ENCODE data around the gene NCKAP5. TPM values are rescaled to one million over a fixed set of nuclear protein-coding genes. Genes with fewer than 3 reads are reported as not detected.

The NCKAP5 gene
- total RNA-seq, 1 donor from 2014 or later, result not detected

GRCh38 chr2:132969371-132969985 is 598.8 kb downstream of the NCKAP5 start:
- intact Hi-C loops (cut with micrococcal nuclease), result no loop called here

DNA sequence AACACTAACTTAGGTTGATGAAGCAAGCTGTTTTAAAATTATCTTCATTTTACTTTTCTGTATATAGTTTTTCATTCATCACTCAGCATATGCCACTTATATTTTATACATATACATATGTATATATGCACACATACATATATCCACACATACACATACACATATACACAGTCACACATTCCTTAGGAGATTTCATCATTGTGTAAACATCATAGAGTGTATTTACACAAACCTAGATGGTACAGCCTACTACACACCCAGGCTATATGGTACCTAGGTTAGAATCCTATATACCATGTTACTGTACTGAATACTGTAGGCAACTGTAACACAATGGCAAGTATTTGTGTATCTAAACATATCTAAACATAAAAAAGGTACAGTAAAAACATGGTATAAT is 602.8 kb downstream of the NCKAP5 start:
- intact Hi-C loops (cut with micrococcal nuclease), result no loop called here

DNA sequence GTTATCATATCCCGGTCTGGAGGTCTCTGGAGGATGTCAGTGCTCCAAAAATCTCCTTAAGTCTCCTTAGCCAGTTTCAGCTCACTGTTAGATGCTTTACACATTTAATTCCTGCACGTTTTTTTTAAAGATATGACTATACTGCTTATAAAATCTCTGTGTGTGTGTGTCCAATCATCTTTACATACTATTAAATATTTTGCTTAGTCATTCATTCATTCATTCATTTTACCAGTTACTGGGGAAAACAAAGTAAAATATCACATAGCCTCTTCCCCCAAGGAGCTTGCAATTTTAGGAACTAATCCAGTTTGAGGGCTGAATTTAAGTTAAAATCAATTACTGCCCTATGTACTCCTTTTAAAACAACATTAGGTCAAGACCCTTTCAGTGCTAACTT is 605.1 kb downstream of the NCKAP5 start:
- intact Hi-C loops (cut with micrococcal nuclease), result no loop called here

GRCh38 chr2:132958887-132959286 is 609.4 kb downstream of the NCKAP5 start:
- intact Hi-C loops (cut with micrococcal nuclease), result no loop called here

- intact Hi-C loops (cut with micrococcal nuclease), result no loop called here
Observed at GRCh38 chr2:132955871-132956615, 612.2 kb downstream of the NCKAP5 start.

- intact Hi-C loops (cut with micrococcal nuclease), result no loop called here
Observed at GRCh38 chr2:132953771-132954170, 614.5 kb downstream of the NCKAP5 start.

- intact Hi-C loops (cut with micrococcal nuclease), result no loop called here
Observed at GRCh38 chr2:132951008-132951714, 617.1 kb downstream of the NCKAP5 start.

GRCh38 chr2:132949108-132949507 is 619.2 kb downstream of the NCKAP5 start:
- intact Hi-C loops (cut with micrococcal nuclease), result no loop called here

- intact Hi-C loops (cut with micrococcal nuclease), result no loop called here
Observed at GRCh38 chr2:132948211-132948610, 620.1 kb downstream of the NCKAP5 start.

- intact Hi-C loops (cut with micrococcal nuclease), result no loop called here
Observed at GRCh38 chr2:132943829-132944228, 624.4 kb downstream of the NCKAP5 start.

DNA sequence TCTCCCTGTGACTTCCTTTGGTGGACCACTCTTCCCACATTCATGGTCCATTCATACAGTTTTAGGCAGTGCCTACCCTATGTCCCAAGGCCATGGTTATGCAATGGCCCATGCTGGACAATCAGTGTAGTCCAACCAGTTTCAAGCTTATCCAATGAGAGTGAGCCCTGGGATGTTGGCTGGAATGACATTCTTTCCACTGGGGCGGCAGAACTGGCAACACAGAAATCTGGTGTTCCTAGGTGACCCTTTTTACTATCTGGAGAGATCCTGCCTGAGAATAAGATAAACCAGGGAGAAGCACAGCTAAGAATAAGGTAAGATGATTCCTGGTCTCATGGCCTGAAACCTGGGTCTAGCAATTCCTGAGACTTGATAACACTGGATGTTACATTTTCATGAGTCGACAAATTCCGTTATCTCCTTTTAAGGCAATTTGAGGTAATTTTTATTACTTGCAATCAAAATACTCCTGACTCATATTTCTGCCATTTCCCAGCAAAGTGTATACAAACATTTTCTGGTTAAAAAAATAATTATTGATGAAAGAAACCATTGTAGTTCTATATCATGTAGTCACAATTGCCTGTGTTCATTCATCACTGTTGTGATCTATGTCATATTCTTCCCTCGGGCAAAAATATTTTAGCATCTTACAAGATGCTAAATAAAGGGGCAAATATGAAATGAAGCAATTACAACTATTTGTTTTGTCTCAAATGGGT is 626.8 kb downstream of the NCKAP5 start:
- intact Hi-C loops (cut with micrococcal nuclease), result no loop called here

DNA sequence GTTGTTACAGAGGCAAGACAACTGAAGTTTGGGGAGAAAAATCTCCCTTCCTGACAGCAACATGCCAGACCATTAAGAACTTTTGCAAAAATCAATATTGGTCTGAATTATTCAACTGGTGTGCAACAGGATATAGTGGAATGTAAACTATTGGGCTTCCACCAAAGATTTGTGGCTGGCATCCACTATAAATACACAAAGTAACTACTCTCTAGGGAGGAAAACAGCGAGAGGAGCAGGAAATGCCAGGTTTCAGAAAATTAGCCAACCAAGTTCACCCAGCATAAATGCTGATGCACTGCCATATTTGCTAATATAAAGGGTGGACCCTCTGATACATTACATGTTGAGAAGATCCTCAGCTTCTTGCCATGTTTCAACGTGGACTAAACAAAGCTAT is 630.6 kb downstream of the NCKAP5 start:
- intact Hi-C loops (cut with micrococcal nuclease), result no loop called here

DNA sequence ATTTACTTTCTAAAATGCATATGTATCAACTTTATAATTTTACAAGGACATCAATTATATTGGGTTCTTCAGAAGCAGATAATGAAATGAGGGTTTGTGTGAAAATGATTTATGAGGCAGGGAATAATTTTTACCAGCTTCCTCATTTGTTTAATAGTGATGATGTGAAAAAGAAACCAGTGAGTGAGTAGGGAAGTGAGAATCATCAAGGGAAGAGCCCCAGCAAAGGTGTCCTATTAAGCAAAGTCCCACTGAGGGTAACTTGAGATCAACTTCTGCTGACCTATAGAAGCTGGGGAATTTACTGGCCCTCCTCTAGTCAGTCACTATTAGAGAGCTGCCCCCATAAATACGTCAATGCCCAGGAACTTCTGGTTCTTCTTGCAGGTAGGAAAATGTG is 631.5 kb downstream of the NCKAP5 start:
- intact Hi-C loops (cut with micrococcal nuclease), result no loop called here

GRCh38 chr2:132936261-132936660 is 632.0 kb downstream of the NCKAP5 start:
- intact Hi-C loops (cut with micrococcal nuclease), result no loop called here

DNA sequence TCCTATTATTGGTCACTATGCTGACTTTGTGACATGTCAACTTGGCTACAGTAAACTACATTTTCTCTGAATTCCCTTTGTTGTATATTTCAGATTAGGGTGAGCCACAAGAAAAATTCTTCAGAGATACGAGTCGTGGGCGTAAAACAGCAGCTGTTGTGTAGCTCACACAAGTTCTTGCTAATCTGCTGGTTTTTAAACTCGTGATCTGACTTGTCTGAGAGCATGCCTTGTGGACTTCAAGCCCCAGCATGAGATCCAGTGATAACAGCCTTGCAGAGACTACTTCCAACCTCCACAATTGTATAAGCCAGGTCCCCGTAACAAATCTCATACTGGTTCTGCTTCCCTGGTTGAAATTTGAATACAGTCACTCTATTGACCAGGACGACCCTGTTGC is 638.5 kb downstream of the NCKAP5 start:
- intact Hi-C loops (cut with micrococcal nuclease), result no loop called here

DNA sequence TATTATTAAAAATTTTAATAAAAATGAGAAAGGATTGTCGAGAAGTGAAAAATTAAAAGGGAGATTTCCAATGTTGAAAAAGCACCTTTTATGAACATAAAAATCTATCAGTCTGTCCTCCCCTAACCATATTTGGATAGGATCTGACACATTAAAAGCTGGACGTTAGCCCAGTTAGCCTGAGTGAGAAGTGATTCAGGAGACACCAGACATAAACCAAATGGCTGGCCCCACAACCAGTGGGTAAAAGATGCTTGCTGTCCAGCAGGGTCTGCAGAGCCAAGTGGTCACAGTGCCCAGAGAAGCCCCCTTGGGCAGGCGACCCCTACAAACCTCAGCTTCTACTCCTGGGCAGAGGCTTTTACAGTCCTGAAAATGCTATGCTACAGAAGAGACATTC is 644.5 kb downstream of the NCKAP5 start:
- intact Hi-C loops (cut with micrococcal nuclease), result no loop called here

DNA sequence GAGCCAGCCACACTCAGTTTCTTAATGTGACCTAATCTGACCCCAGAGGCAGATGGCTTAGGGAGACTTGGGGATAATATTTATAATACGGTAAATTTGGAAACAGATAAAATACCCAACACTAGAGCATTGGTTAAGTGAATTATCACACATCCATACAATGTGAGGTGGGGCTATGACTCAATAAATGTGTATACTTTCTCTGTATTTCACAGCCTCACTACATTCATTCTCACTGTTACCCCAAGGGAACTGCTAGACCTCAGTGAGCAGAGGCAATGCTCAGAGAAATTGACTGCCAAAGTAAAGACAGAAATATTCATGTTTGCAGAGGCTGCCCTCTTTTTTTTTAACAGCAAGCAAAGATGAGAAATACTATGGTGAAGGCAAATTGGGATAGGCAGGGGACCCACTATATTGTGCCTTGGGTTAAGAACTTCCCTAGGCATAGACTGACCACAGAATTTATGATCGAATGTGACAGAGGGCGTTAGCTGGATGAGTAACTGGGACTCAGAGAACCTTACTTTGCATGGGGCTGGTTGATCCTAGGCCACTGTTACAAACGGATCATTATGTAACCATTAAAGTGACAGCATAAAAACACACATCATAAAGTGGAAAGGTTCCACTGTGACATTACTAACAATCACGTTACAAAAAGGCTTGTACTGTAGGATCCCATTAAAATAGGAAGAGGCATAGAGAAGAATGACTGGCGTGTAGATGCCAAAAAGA is 652.3 kb downstream of the NCKAP5 start:
- intact Hi-C loops (cut with micrococcal nuclease), result no loop called here

DNA sequence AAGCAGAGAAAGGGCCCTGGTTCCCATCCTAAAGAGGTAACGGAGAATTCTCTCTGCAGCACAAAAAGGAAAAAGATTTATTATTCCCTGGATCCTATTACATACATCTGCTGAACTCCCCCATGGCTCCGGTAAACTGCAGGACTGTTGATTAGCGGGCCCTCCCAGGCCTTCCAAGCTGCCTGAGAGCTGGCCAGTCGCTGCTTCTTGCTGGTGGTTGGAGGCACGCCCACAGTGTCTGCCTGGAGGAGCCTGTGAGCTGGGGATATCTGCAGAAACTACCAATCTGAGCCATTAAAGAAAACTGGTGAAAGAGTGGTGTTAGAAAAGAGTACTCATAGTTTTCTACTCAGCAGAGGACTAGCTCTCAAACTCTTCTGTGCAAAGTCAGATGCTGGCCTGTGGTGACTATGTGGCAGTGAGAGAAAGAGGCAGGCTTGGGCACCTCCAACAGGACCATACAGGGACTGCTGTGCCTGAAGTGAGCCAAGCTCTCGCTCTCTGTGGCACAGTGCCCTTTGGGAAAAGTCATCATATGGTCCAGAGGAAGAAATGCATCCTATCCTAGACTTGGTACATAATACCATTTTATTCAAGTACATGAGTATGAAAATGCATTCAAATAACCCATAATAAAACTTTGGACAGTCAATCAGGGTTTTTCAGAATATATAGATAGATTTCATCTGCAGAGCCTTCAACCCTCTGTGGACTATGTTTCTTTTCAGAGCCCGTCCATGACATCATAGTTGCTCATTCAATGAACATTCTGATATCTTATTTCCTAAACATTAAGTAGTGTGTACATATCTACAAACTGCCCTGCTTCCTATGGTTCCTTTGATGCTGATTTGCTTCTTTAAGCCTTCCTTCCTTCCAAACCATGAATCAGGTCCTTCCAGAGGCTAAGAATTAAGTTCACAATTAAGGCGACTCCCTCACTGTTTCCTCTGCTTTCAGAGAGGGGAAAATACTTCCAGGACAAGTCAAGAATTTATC is 656.2 kb downstream of the NCKAP5 start:
- intact Hi-C loops (cut with micrococcal nuclease), result no loop called here

DNA sequence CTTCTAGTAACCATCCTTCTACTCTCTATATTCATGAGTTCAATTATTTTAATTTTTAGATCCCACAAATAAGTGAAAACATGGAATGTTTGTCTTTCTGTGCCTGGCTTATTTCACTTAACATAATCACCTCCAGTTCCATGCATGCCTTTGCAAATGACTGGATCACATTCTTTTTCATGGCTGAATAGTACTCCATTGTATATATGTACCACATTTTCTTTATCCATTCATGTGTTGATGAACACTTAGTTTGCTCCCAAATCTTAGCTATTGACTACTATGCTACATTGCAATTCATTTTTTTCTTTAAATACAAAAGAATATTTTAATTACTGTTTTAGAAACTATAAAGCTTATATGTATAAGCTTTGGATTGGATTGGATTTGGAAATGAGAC is 657.8 kb downstream of the NCKAP5 start:
- intact Hi-C loops (cut with micrococcal nuclease), result no loop called here

DNA sequence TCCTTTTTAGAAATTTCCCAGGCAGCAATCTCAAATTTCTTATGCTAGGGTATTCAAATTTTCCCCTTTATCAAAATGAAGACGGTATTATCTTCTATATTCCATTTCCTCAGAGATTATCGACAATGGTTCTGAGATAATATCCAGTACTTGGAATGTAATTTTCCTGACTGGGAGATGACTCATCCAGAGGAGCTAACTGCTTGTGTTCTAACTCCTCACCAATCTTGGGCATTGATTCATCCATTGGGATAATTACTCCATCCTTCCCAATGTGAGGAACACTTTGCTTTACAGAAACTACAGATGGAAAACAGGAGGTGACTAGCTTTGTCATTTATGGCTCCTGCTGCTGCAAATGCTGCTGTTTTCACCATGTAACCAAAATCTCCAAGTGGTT is 658.8 kb downstream of the NCKAP5 start:
- intact Hi-C loops (cut with micrococcal nuclease), result no loop called here

Data from T-helper 1 cell treated with Interleukin-12 subunit alpha and Interleukin-12 subunit beta and Interleukin-4 antibody, amounts not matched to agents 30 ng/mL and 1 ng/mL, for 36 hours (primary cell).